HG03103 (cell line): ENCODE data around the gene CEACAM20.
"Not testable (repeated sequence)": the region's sequence is repeated elsewhere in the genome, so short reads cannot be mapped to it uniquely, and the experiment has no call there.

Source experiments
- ATAC-seq: cut with Tn5 transposase; IDR thresholded peaks from one replicate; pipeline ENCODE4 v1.9.1; 2021; ENCODE audit warnings: low read depth; ENCODE audit not compliant: unreplicated experiment

Gene CEACAM20

GRCh38 chr19:44499559-44499958, 29.9 kb downstream of the CEACAM20 start:
- no peak for ATAC-seq

GRCh38 chr19:44498988-44499387, 30.5 kb downstream of the CEACAM20 start:
- no peak for ATAC-seq

- ATAC-seq = no peak
These were observed 32.8 kb downstream of the CEACAM20 start for GRCh38 chr19:44496711-44497110.

- no peak for ATAC-seq
These were observed 52.7 kb downstream of the CEACAM20 start for GRCh38 chr19:44476559-44477408.

- not testable (repeated sequence) for ATAC-seq
These were observed 60.7 kb downstream of the CEACAM20 start for GRCh38 chr19:44468730-44469129.

GRCh38 chr19:44462600-44463286, 66.7 kb downstream of the CEACAM20 start:
- ATAC-seq = not testable (repeated sequence)
